HEK293 (cell line): ENCODE measurements around the gene GNG4.

ENCODE experiments used
- CTCF ChIP-seq: fragments of 450-650 bp; formaldehyde crosslinking; IDR thresholded peaks from 2 replicates; pipeline ENCODE4 v1.5.1; 2016; ENCODE audit warnings: missing biosample characterization, missing genetic modification characterization
- GLIS2 ChIP-seq: fragments of 450-650 bp; formaldehyde crosslinking; IDR thresholded peaks from 2 replicates; pipeline ENCODE4 v1.5.1; 2016; ENCODE audit warnings: missing biosample characterization, missing genetic modification characterization
- HOXA7 ChIP-seq: sonication (generic); formaldehyde crosslinking; IDR thresholded peaks from 2 replicates; pipeline ENCODE4 v1.8.1; 2022; ENCODE audit warnings: missing genetic modification reagents, borderline replicate concordance
- HOXD13 ChIP-seq: sonication (generic); formaldehyde crosslinking; IDR thresholded peaks from 2 replicates; pipeline ENCODE4 v1.8.0; 2022; ENCODE audit warnings: missing genetic modification reagents, borderline replicate concordance
- KLF1 ChIP-seq: fragments of 450-650 bp; formaldehyde crosslinking; IDR thresholded peaks from 2 replicates; pipeline ENCODE4 v1.5.1; 2016; ENCODE audit warnings: missing biosample characterization, missing genetic modification characterization
- KLF7 ChIP-seq: fragments of 450-650 bp; formaldehyde crosslinking; IDR thresholded peaks from 2 replicates; pipeline ENCODE4 v1.5.1; 2016; ENCODE audit warnings: missing biosample characterization, missing genetic modification characterization, borderline replicate concordance
- PRDM2 ChIP-seq: fragments of 450-650 bp; formaldehyde crosslinking; IDR thresholded peaks from 2 replicates; pipeline ENCODE4 v1.5.1; 2016; ENCODE audit warnings: missing biosample characterization, missing genetic modification characterization, borderline replicate concordance
- ZBTB1 ChIP-seq: fragments of 450-650 bp; formaldehyde crosslinking; IDR thresholded peaks from 2 replicates; pipeline ENCODE4 v1.5.1; 2016; ENCODE audit warnings: missing biosample characterization, missing genetic modification characterization
- ZBTB8A ChIP-seq: fragments of 450-650 bp; formaldehyde crosslinking; IDR thresholded peaks from 2 replicates; pipeline ENCODE4 v1.5.1; 2016; ENCODE audit warnings: missing biosample characterization, missing genetic modification characterization
- ZNF146 ChIP-seq: fragments of 450-650 bp; formaldehyde crosslinking; IDR thresholded peaks from 2 replicates; pipeline ENCODE4 v1.5.1; 2016; ENCODE audit warnings: missing biosample characterization, missing genetic modification characterization
- ZNF19 ChIP-seq: fragments of 450-650 bp; formaldehyde crosslinking; IDR thresholded peaks from 2 replicates; pipeline ENCODE4; 2016; ENCODE audit warnings: missing biosample characterization, missing genetic modification characterization, low read depth
- ZNF248 ChIP-seq: fragments of 450-650 bp; formaldehyde crosslinking; IDR thresholded peaks from 2 replicates; pipeline ENCODE4 v1.5.1; 2017; ENCODE audit warnings: missing biosample characterization, missing genetic modification characterization
- ZNF549 ChIP-seq: fragments of 450-650 bp; IDR thresholded peaks from 2 replicates; pipeline ENCODE4 v1.5.1; 2018; ENCODE audit warnings: missing biosample characterization, missing genetic modification characterization, mild to moderate bottlenecking, inconsistent platforms, moderate library complexity
- ZNF645 ChIP-seq: fragments of 450-650 bp; formaldehyde crosslinking; IDR thresholded peaks from 2 replicates; pipeline ENCODE4; 2016; ENCODE audit warnings: missing biosample characterization, missing genetic modification characterization
- ZNF660 ChIP-seq: fragments of 450-650 bp; IDR thresholded peaks from 2 replicates; pipeline ENCODE4 v1.5.1; 2018; ENCODE audit warnings: missing biosample characterization, mild to moderate bottlenecking, missing genetic modification characterization
- ZNF701 ChIP-seq: fragments of 450-650 bp; formaldehyde crosslinking; IDR thresholded peaks from 2 replicates; pipeline ENCODE4 v1.5.1; 2016; ENCODE audit warnings: missing biosample characterization, missing genetic modification characterization
- TF ChIP-seq, protein P1 (sequence below): fragments of 450-650 bp; formaldehyde crosslinking; IDR thresholded peaks from 2 replicates; pipeline ENCODE4 v1.5.1; 2016; ENCODE audit warnings: missing biosample characterization, missing genetic modification characterization
- TF ChIP-seq, protein P2 (sequence below): fragments of 450-650 bp; formaldehyde crosslinking; IDR thresholded peaks from 2 replicates; pipeline ENCODE4 v1.5.1; 2016; ENCODE audit warnings: missing biosample characterization, missing genetic modification characterization
- TF ChIP-seq, protein P3 (sequence below): fragments of 450-650 bp; formaldehyde crosslinking; IDR thresholded peaks from 2 replicates; pipeline ENCODE4 v1.5.1; 2016; ENCODE audit warnings: missing biosample characterization, missing genetic modification characterization
- TF ChIP-seq, protein P4 (sequence below): fragments of 450-650 bp; formaldehyde crosslinking; conservative IDR thresholded peaks from 2 replicates; pipeline ENCODE4 v1.5.1; 2016; ENCODE audit warnings: low read depth, missing biosample characterization, missing genetic modification characterization

The GNG4 gene

GRCh38 chr1:235657747-235658526 lies 8.4 kb upstream of the GNG4 start (continued):
- TF ChIP-seq, protein P1, sequence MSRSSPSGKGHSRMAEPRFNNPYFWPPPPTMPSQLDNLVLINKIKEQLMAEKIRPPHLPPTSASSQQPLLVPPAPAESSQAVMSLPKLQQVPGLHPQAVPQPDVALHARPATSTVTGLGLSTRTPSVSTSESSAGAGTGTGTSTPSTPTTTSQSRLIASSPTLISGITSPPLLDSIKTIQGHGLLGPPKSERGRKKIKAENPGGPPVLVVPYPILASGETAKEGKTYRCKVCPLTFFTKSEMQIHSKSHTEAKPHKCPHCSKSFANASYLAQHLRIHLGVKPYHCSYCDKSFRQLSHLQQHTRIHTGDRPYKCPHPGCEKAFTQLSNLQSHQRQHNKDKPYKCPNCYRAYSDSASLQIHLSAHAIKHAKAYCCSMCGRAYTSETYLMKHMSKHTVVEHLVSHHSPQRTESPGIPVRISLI (tag by site-specific recombination), result no peak
- no peak for TF ChIP-seq KLF7 (tag by site-specific recombination)
- 0 out of 2 replicates have a peak, but pooled peaks have one; percentile 39 for TF ChIP-seq ZNF660 (tag by site-specific recombination)
- no peak for TF ChIP-seq HOXA7 (CRISPR knock-in tag)
- TF ChIP-seq, protein P2, sequence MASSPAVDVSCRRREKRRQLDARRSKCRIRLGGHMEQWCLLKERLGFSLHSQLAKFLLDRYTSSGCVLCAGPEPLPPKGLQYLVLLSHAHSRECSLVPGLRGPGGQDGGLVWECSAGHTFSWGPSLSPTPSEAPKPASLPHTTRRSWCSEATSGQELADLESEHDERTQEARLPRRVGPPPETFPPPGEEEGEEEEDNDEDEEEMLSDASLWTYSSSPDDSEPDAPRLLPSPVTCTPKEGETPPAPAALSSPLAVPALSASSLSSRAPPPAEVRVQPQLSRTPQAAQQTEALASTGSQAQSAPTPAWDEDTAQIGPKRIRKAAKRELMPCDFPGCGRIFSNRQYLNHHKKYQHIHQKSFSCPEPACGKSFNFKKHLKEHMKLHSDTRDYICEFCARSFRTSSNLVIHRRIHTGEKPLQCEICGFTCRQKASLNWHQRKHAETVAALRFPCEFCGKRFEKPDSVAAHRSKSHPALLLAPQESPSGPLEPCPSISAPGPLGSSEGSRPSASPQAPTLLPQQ, result no peak
- TF ChIP-seq, protein P3, sequence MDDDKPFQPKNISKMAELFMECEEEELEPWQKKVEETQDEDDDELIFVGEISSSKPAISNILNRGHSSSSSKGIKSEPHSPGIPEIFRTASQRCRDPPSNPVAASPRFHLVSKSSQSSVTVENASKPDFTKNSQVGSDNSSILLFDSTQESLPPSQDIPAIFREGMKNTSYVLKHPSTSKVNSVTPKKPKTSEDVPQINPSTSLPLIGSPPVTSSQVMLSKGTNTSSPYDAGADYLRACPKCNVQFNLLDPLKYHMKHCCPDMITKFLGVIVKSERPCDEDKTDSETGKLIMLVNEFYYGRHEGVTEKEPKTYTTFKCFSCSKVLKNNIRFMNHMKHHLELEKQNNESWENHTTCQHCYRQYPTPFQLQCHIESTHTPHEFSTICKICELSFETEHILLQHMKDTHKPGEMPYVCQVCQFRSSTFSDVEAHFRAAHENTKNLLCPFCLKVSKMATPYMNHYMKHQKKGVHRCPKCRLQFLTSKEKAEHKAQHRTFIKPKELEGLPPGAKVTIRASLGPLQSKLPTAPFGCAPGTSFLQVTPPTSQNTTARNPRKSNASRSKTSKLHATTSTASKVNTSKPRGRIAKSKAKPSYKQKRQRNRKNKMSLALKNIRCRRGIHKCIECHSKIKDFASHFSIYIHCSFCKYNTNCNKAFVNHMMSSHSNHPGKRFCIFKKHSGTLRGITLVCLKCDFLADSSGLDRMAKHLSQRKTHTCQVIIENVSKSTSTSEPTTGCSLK (tag by site-specific recombination), result no peak
- no peak for TF ChIP-seq GLIS2 (tag by site-specific recombination)
- no peak for TF ChIP-seq ZNF146 (tag by site-specific recombination)
- TF ChIP-seq ZNF19, result no peak
- TF ChIP-seq, protein P4, sequence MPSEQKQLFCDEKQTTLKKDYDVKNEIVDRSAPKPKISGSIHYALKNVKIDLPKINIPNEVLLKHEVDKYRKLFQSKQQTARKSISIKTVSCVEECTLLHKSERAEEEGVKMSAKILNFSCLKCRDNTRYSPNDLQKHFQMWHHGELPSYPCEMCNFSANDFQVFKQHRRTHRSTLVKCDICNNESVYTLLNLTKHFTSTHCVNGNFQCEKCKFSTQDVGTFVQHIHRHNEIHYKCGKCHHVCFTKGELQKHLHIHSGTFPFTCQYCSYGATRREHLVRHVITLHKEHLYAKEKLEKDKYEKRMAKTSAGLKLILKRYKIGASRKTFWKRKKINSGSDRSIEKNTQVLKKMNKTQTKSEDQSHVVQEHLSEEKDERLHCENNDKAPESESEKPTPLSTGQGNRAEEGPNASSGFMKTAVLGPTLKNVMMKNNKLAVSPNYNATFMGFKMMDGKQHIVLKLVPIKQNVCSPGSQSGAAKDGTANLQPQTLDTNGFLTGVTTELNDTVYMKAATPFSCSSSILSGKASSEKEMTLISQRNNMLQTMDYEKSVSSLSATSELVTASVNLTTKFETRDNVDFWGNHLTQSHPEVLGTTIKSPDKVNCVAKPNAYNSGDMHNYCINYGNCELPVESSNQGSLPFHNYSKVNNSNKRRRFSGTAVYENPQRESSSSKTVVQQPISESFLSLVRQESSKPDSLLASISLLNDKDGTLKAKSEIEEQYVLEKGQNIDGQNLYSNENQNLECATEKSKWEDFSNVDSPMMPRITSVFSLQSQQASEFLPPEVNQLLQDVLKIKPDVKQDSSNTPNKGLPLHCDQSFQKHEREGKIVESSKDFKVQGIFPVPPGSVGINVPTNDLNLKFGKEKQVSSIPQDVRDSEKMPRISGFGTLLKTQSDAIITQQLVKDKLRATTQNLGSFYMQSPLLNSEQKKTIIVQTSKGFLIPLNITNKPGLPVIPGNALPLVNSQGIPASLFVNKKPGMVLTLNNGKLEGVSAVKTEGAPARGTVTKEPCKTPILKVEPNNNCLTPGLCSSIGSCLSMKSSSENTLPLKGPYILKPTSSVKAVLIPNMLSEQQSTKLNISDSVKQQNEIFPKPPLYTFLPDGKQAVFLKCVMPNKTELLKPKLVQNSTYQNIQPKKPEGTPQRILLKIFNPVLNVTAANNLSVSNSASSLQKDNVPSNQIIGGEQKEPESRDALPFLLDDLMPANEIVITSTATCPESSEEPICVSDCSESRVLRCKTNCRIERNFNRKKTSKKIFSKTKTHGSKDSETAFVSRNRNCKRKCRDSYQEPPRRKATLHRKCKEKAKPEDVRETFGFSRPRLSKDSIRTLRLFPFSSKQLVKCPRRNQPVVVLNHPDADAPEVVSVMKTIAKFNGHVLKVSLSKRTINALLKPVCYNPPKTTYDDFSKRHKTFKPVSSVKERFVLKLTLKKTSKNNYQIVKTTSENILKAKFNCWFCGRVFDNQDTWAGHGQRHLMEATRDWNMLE (tag by site-specific recombination), result no peak
- TF ChIP-seq HOXD13 (CRISPR knock-in tag), result no peak
- no peak for TF ChIP-seq KLF1 (tag by site-specific recombination)
- no peak for TF ChIP-seq PRDM2 (tag by site-specific recombination)
- no peak for TF ChIP-seq ZBTB1 (tag by site-specific recombination)
- TF ChIP-seq ZNF549 (tag by site-specific recombination), result peak; percentile 55; the same call in 1 of the 2 replicates
- TF ChIP-seq CTCF (tag by site-specific recombination), result no peak
- no peak for TF ChIP-seq ZNF645 (tag by site-specific recombination)
- no peak for TF ChIP-seq ZBTB8A (tag by site-specific recombination)
- no peak for TF ChIP-seq ZNF248 (tag by site-specific recombination)
- no peak for TF ChIP-seq ZNF701
